BLaER1 treated with 17β-estradiol and CSF1 and Interleukin-3, amounts not matched to agents 10 nM and 100 nM (cell line): Measurements from ENCODE around the gene GPA33.

Experiments used
- H3K27ac ChIP-seq, 11 experiments: shearing (Covaris generic); formaldehyde crosslinking; 2 replicates each; pipeline ENCODE4 v1.8.1; 2022
- H3K27me3 ChIP-seq, 11 experiments: shearing (Covaris generic); formaldehyde crosslinking; 2 replicates each; pipeline ENCODE4 v1.8.1; 2022
- H3K36me3 ChIP-seq, 11 experiments: shearing (Covaris generic); formaldehyde crosslinking; 2 replicates each; pipeline ENCODE4 v1.8.1; 2022
- H3K4me1 ChIP-seq, 10 experiments: shearing (Covaris generic); formaldehyde crosslinking; 2 replicates each; pipeline ENCODE4 v1.8.1; 2022
- H3K4me2 ChIP-seq, 11 experiments: shearing (Covaris generic); formaldehyde crosslinking; 2 replicates each; pipeline ENCODE4 v1.8.1; 2022
- H3K4me3 ChIP-seq, 10 experiments: shearing (Covaris generic); formaldehyde crosslinking; 2 replicates each; pipeline ENCODE4 v1.8.1; 2022
- H3K9ac ChIP-seq, 11 experiments: shearing (Covaris generic); formaldehyde crosslinking; 2 replicates each; pipeline ENCODE4 v1.8.1; 2022
- H3K9me3 ChIP-seq, 11 experiments: shearing (Covaris generic); formaldehyde crosslinking; replicated peaks in 1 of 11; 2 replicates each; pipeline ENCODE4 v1.8.1; 2022
- H4K20me1 ChIP-seq, 11 experiments: shearing (Covaris generic); formaldehyde crosslinking; 2 replicates each; pipeline ENCODE4 v1.8.1; 2022
- Cebpa-rat ChIP-seq, 11 experiments: shearing (Covaris generic); IDR thresholded peaks; 2 replicates each; pipeline ENCODE4 v1.8.1; 2022

Gene GPA33

GRCh38 chr1:167099851-167100250, 9.7 kb upstream of the GPA33 start:
- no peak overlapping the region for H3K27ac ChIP-seq
- H3K4me3 ChIP-seq = no peak overlapping the region
- peaks cover 5 to 21% (median 18%) of the 10 kb centered on the region in 11 experiments; a peak in 20 of 22 replicates for H3K9me3 ChIP-seq
- H3K4me1 ChIP-seq = peaks cover 21 to 28% (median 23%) of the 10 kb centered on the region in 10 experiments
- H3K36me3 ChIP-seq = no peaks in the 10 kb centered on the region
- H4K20me1 ChIP-seq = no peaks in the 10 kb centered on the region
- no peaks in the 10 kb centered on the region for H3K27me3 ChIP-seq
- no peak for TF ChIP-seq Cebpa-rat (IDR thresholded peaks at IDR 0.05)
- no peak overlapping the region for H3K9ac ChIP-seq
- no peak overlapping the region for H3K4me2 ChIP-seq

GRCh38 chr1:167095368-167095767, 5.2 kb upstream of the GPA33 start:
- no peak overlapping the region for H3K9ac ChIP-seq
- no peak for TF ChIP-seq Cebpa-rat (IDR thresholded peaks at IDR 0.05)
- H3K4me1 ChIP-seq = peaks cover 27 to 37% (median 34%) of the 10 kb centered on the region in 10 experiments
- H3K9me3 ChIP-seq = peaks cover 5 to 21% (median 18%) of the 10 kb centered on the region in 11 experiments; a peak in 20 of 22 replicates
- no peak overlapping the region for H3K4me3 ChIP-seq
- no peaks in the 10 kb centered on the region for H3K27me3 ChIP-seq
- H3K27ac ChIP-seq = no peak overlapping the region
- H4K20me1 ChIP-seq = no peaks in the 10 kb centered on the region
- H3K36me3 ChIP-seq = no peaks in the 10 kb centered on the region
- H3K4me2 ChIP-seq = peak overlapping the region; percentile 50 to 80 (median 68); a peak in 20 of 22 replicates

GRCh38 chr1:167094690-167095089, 4.5 kb upstream of the GPA33 start:
- no peak overlapping the region for H3K4me3 ChIP-seq
- H3K4me2 ChIP-seq = peak overlapping the region; percentile 50 to 80 (median 68); a peak in 21 of 22 replicates

GRCh38 chr1:167093846-167094516, 3.8 kb upstream of the GPA33 start, which contains the start of gene STYXL2:
Gene STYXL2, plus strand, starts transcription at chr1:167094075. Its CDS starts 775 bp downstream, at chr1:167094850.
- Histone ChIP-seq H3K36me3 (no peaks in the 10 kb centered on the region), H3K4me1 (peaks cover 27 to 43% (median 39%) of the 10 kb centered on the region in 10 experiments), H3K27ac (peak within 1 kb of the TSS in 2 of 11 experiments; percentile 7 to 17; a peak in 1 of 22 replicates), H3K4me2 (peak within 1 kb of the TSS; percentile 50 to 80 (median 68)), H3K27me3 (no peaks in the 10 kb centered on the region), H3K4me3 (peak within 1 kb of the TSS in 2 of 10 experiments; percentile 12 to 13; a peak in 2 of 20 replicates), H3K9ac (0 out of 22 replicates have a peak within 1 kb of the TSS, but pooled peaks of 1 of the 11 experiments have one; percentile 14), H4K20me1 (no peaks in the 10 kb centered on the region), H3K9me3 (peaks cover 5 to 21% (median 18%) of the 10 kb centered on the region in 11 experiments; a peak in 20 of 22 replicates)
- no peak for TF ChIP-seq Cebpa-rat (IDR thresholded peaks at IDR 0.05)

More at GRCh38 chr1:167094690-167095089, 4.5 kb upstream of the GPA33 start:
- TF ChIP-seq Cebpa-rat (IDR thresholded peaks at IDR 0.05) = no peak
- no peaks in the 10 kb centered on the region for H3K36me3 ChIP-seq
- H3K27ac ChIP-seq = no peak overlapping the region
- no peaks in the 10 kb centered on the region for H4K20me1 ChIP-seq
- H3K4me1 ChIP-seq = peaks cover 27 to 43% (median 38%) of the 10 kb centered on the region in 10 experiments
- no peaks in the 10 kb centered on the region for H3K27me3 ChIP-seq
- peaks cover 5 to 21% (median 18%) of the 10 kb centered on the region in 11 experiments; a peak in 20 of 22 replicates for H3K9me3 ChIP-seq
- H3K9ac ChIP-seq = no peak overlapping the region

GRCh38 chr1:167092653-167093052, 2.5 kb upstream of the GPA33 start:
- H3K4me3 ChIP-seq = no peak overlapping the region

GRCh38 chr1:167089939-167090313, 251 bp downstream of the GPA33 start:
- Histone ChIP-seq H3K27ac (peak overlapping the region in 3 of 11 experiments; percentile 45 to 53 (median 46); a peak in 5 of 22 replicates), H3K4me1 (peaks cover 17 to 32% (median 28%) of the 10 kb centered on the region in 10 experiments), H3K9ac (no peak overlapping the region), H3K27me3 (no peaks in the 10 kb centered on the region), H4K20me1 (no peaks in the 10 kb centered on the region), H3K36me3 (no peaks in the 10 kb centered on the region), H3K4me2 (peak overlapping the region in 8 of 11 experiments; percentile 7 to 75 (median 39); a peak in 12 of 22 replicates), H3K9me3 (no peaks in the 10 kb centered on the region), H3K4me3 (no peak overlapping the region)
- TF ChIP-seq Cebpa-rat (IDR thresholded peaks at IDR 0.05) = no peak

More at GRCh38 chr1:167092653-167093052, 2.5 kb upstream of the GPA33 start:
- no peak for TF ChIP-seq Cebpa-rat (IDR thresholded peaks at IDR 0.05)
- H3K27ac ChIP-seq = no peak overlapping the region
- no peak overlapping the region for H3K4me2 ChIP-seq
- no peaks in the 10 kb centered on the region for H3K27me3 ChIP-seq
- no peak overlapping the region for H3K9ac ChIP-seq
- H3K9me3 ChIP-seq = peaks cover 0 to 11% (median 9%) of the 10 kb centered on the region in 11 experiments; a peak in 19 of 22 replicates
- H3K4me1 ChIP-seq = peaks cover 27 to 43% (median 39%) of the 10 kb centered on the region in 10 experiments
- no peaks in the 10 kb centered on the region for H3K36me3 ChIP-seq
- no peaks in the 10 kb centered on the region for H4K20me1 ChIP-seq

GRCh38 chr1:167088746-167089417, 1.3 kb downstream of the GPA33 start:
- Histone ChIP-seq H4K20me1 (no peaks in the 10 kb centered on the region), H3K4me1 (peaks cover 6 to 21% (median 18%) of the 10 kb centered on the region in 10 experiments), H3K36me3 (no peaks in the 10 kb centered on the region), H3K9ac (no peak overlapping the region), H3K27ac (no peak overlapping the region), H3K4me2 (no peak overlapping the region), H3K4me3 (no peak overlapping the region), H3K27me3 (no peaks in the 10 kb centered on the region), H3K9me3 (no peaks in the 10 kb centered on the region)
- no peak for TF ChIP-seq Cebpa-rat (IDR thresholded peaks at IDR 0.05)

GRCh38 chr1:167086768-167087167, 3.4 kb downstream of the GPA33 start:
- no peak overlapping the region for H3K27ac ChIP-seq
- TF ChIP-seq Cebpa-rat (IDR thresholded peaks at IDR 0.05) = no peak
- H4K20me1 ChIP-seq = no peaks in the 10 kb centered on the region
- H3K9me3 ChIP-seq = no peaks in the 10 kb centered on the region
- H3K4me1 ChIP-seq = peaks cover 0 to 20% (median 9%) of the 10 kb centered on the region in 10 experiments; a peak in 14 of 20 replicates
- no peak overlapping the region for H3K4me2 ChIP-seq
- H3K36me3 ChIP-seq = no peaks in the 10 kb centered on the region
- H3K27me3 ChIP-seq = no peaks in the 10 kb centered on the region
- no peak overlapping the region for H3K9ac ChIP-seq
- no peak overlapping the region for H3K4me3 ChIP-seq

- H4K20me1 ChIP-seq = no peaks in the 10 kb centered on the region
- H3K9ac ChIP-seq = no peak overlapping the region
- no peak overlapping the region for H3K27ac ChIP-seq
- H3K9me3 ChIP-seq = no peaks in the 10 kb centered on the region
- peaks cover 0 to 20% (median 9%) of the 10 kb centered on the region in 10 experiments; a peak in 14 of 20 replicates for H3K4me1 ChIP-seq
- no peak for TF ChIP-seq Cebpa-rat (IDR thresholded peaks at IDR 0.05)
- H3K36me3 ChIP-seq = no peaks in the 10 kb centered on the region
- no peak overlapping the region for H3K4me2 ChIP-seq
- no peaks in the 10 kb centered on the region for H3K27me3 ChIP-seq
- H3K4me3 ChIP-seq = no peak overlapping the region
These were observed 4.1 kb downstream of the GPA33 start for GRCh38 chr1:167086033-167086432.
